Stimulated activated CD4-positive, alpha-beta T cell treated with anti-CD3 and anti-CD28 coated beads, Interleukin-12 subunit alpha, Interleukin-12 subunit beta, amount 100 ng/mL, for 4 hours (primary cell): Measurements from ENCODE around the gene SLC26A1.
"Not testable (repeated sequence)": the region's sequence is repeated elsewhere in the genome, so short reads cannot be mapped to it uniquely, and the experiment has no call there.

ENCODE experiments used
- DNase-seq: peaks from one replicate; pipeline ENCODE4 v3.0.0-alpha.2; 2020

SLC26A1 gene

GRCh38 chr4:1012034-1012739 lies 19.0 kb upstream of the SLC26A1 start:
- DNase-seq = peak; percentile 27

- no peak for DNase-seq
Measured at GRCh38 chr4:1011666-1012033, 18.4 kb upstream of the SLC26A1 start.

- peak; percentile 96 for DNase-seq
Measured at GRCh38 chr4:1011022-1011665, 17.9 kb upstream of the SLC26A1 start, which contains the start of gene FGFRL1. Gene FGFRL1 (plus strand): TSS chr4:1011626. CDS start chr4:1012486, 860 bp downstream.

- DNase-seq = peak; percentile 48
Measured at GRCh38 chr4:1010395-1011021, 17.3 kb upstream of the SLC26A1 start.

- peak; percentile 76 for DNase-seq
Measured at GRCh38 chr4:1009542-1010394, 16.6 kb upstream of the SLC26A1 start.

GRCh38 chr4:1008840-1009541 lies 15.8 kb upstream of the SLC26A1 start:
- DNase-seq = peak; percentile 27

GRCh38 chr4:1006856-1007255 lies 13.7 kb upstream of the SLC26A1 start:
- DNase-seq = no peak

GRCh38 chr4:1004557-1005485 lies 11.6 kb upstream of the SLC26A1 start:
- DNase-seq = no peak

- no peak for DNase-seq
Measured at GRCh38 chr4:1004071-1004418, 10.8 kb upstream of the SLC26A1 start.

- no peak for DNase-seq
Measured at GRCh38 chr4:1003271-1004070, 10.3 kb upstream of the SLC26A1 start.

- no peak for DNase-seq
Measured at GRCh38 chr4:1002631-1003251, 9.5 kb upstream of the SLC26A1 start.

GRCh38 chr4:1002131-1002630 lies 9.0 kb upstream of the SLC26A1 start:
- no peak for DNase-seq

GRCh38 chr4:1001561-1002130 lies 8.4 kb upstream of the SLC26A1 start:
- DNase-seq = no peak

GRCh38 chr4:1000686-1001260 lies 7.6 kb upstream of the SLC26A1 start:
- DNase-seq = no peak

- DNase-seq = no peak
Measured at GRCh38 chr4:999882-1000425, 6.8 kb upstream of the SLC26A1 start.

- not testable (repeated sequence) for DNase-seq
Measured at GRCh38 chr4:999240-999863, 6.1 kb upstream of the SLC26A1 start.

GRCh38 chr4:998096-998691 lies 5.0 kb upstream of the SLC26A1 start:
- DNase-seq = no peak
